Muscle of leg (tissue), 11 donors: ENCODE results near the gene ATP9A. TPM values are rescaled to one million over a fixed set of nuclear protein-coding genes. Genes with fewer than 3 reads are reported as not detected.

Experiments used
- DNase-seq: peaks from one replicate; pipeline ENCODE4 v3.0.0; 2013
- H3K27ac ChIP-seq: one replicate; pipeline ENCODE4 v1.5.1; 2013; ENCODE audit warnings: mild to moderate bottlenecking, low read length, control low read depth
- H3K27me3 ChIP-seq: one replicate; pipeline ENCODE4 v1.6.1; 2013; ENCODE audit warnings: low read length; ENCODE audit not compliant: control insufficient read depth, insufficient read depth
- H3K36me3 ChIP-seq: one replicate; pipeline ENCODE4 v1.6.1; 2013; ENCODE audit warnings: low read length; ENCODE audit not compliant: control insufficient read depth, insufficient read depth
- H3K4me1 ChIP-seq: one replicate; pipeline ENCODE4 v1.6.1; 2013; ENCODE audit warnings: low read length; ENCODE audit not compliant: control insufficient read depth, insufficient read depth
- H3K4me3 ChIP-seq: one replicate; pipeline ENCODE4 v1.5.1; 2013; ENCODE audit warnings: low read length, control low read depth
- H3K9me3 ChIP-seq: replicated peaks from 2 replicates; pipeline ENCODE4 v1.6.1; 2013; ENCODE audit warnings: low read depth, low read length; ENCODE audit not compliant: control insufficient read depth
- WGBS: methylation state at CpG from one replicate; pipeline ENCODE4 v1.1.5; 2013; ENCODE audit warnings: missing lambda C conversion rate; ENCODE audit not compliant: insufficient coverage; 5-methylcytosine and 5-hydroxymethylcytosine counted together
- polyA plus RNA-seq, 8 donors: library from polyadenylated mRNA; unstranded; fragments of 120-200 nt; gene quantifications; one replicate each; pipeline versions ENCODE4 v1.2.1 to v1.2.3, GENCODE V29; 2013; ENCODE audit warnings: inconsistent platforms in 1 of 8, low replicate concordance in 1 of 8; ENCODE audit not compliant: insufficient read length in 8 of 8, insufficient read depth in 1 of 8
- total RNA-seq: library from RNA; stranded (reverse); fragments of 120-200 nt; gene quantifications from one replicate; pipeline ENCODE4 v1.2.4, GENCODE V29; 2013

The ATP9A gene
- total and polyA plus RNA-seq, 9 donors = 39.4 to 79.4 (median 49.0) TPM

DNA sequence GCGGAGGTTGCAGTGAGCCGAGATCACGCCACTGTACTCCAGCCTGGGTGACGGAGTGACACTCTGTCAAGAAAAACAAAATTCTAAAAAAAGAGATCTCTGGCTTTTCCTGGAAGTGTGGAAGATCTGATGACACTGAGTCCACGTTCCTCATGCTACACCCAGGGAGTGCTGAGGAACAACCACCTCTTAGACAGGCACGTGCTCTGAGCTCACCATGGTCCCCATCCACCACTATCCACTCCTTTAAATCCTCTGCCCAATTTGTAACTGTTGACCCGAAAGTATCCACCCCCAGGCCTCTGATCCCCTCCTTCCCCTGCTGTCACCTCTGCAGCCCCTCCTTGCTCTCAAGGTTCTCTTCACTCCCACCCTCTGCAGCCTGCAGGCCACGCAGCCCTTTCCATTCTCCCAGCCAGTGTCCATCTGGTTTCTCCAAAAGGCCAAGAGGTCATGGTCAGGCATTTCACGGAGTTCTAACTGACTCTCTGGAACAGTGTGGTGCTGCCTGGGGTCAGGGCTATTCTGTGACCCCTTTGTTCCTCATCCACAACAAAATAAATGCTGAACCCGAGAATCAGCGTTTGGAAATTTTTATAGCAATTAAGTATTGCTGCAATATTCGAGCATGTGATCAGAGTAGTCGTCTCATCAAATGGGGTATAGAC lies 88.8 kb downstream of the ATP9A start:
- no peak overlapping the region for H3K27ac ChIP-seq
- 79% methylated on average over 9 of the region's 13 CpGs for WGBS
- no peak for DNase-seq
- no peaks in the 10 kb centered on the region for H3K9me3 ChIP-seq
- H3K4me1 ChIP-seq = peaks cover 8% of the 10 kb centered on the region
- H3K27me3 ChIP-seq = no peaks in the 10 kb centered on the region
- H3K36me3 ChIP-seq = peaks cover 14% of the 10 kb centered on the region
- no peak overlapping the region for H3K4me3 ChIP-seq

DNA sequence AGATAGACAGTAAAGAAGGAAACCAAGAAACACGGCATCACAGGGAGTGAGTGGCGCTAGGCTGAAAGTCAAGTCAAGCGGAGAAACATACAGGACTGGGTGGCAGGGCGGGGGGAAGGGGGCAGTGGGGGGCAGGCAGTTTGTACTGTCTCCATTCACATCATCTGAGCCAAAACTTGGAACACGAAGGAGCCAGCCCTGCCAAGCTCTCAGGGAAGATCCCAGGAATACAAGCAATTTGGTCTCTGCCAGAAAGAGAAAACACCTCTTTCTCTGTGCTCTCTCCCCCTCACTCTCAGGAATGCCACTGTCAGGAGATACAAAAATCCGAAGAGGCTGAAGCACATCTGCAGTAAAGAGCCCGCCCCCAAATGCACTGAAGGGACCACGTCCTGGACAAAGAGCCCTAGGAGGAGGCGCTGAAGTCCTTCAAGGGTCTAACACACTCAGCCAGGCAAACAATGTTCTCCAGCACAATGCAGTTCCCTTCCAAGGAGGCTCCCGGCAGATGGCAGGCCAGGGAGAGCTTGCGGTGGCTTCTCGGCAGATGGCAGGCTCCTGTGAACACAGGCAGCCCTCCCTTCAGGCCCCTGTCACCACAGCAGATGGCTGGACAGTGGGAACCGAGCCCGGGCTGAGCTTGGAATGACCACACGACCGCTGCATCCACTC lies 90.0 kb downstream of the ATP9A start:
- Histone ChIP-seq H3K9me3 (no peaks in the 10 kb centered on the region), H3K4me1 (peaks cover 8% of the 10 kb centered on the region), H3K36me3 (peaks cover 26% of the 10 kb centered on the region), H3K4me3 (no peak overlapping the region), H3K27ac (peak overlapping the region; percentile 65), H3K27me3 (no peaks in the 10 kb centered on the region)
- whole genome bisulfite sequencing = 14% methylated on average over 11 of the region's 16 CpGs
- peak; percentile 76 for DNase-seq

DNA sequence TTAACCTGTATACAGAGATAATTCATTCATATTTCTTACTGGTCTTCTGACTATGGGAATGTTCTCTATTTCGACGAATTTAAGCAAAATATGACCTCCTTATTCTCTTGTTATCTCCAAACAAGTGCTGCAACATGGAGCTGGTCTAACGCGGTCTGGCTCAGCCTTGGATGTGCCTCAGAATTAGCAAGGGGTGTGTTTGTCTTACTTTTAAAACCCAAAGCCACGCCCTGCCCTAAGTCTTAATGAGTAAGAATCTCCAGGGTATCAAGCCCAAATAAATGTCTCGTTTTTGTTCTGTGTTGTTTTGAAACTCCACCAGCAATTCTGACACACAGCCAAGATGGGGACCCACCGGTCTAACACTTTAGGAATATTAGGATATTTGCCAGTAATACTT lies 99.2 kb downstream of the ATP9A start:
- no peak for DNase-seq
- Histone ChIP-seq H3K9me3 (no peaks in the 10 kb centered on the region), H3K36me3 (peaks cover 50% of the 10 kb centered on the region), H3K4me3 (no peak overlapping the region), H3K4me1 (no peaks in the 10 kb centered on the region), H3K27me3 (no peaks in the 10 kb centered on the region), H3K27ac (no peak overlapping the region)
- WGBS = no CpG with 5 or more reads among the region's 7 CpGs

DNA sequence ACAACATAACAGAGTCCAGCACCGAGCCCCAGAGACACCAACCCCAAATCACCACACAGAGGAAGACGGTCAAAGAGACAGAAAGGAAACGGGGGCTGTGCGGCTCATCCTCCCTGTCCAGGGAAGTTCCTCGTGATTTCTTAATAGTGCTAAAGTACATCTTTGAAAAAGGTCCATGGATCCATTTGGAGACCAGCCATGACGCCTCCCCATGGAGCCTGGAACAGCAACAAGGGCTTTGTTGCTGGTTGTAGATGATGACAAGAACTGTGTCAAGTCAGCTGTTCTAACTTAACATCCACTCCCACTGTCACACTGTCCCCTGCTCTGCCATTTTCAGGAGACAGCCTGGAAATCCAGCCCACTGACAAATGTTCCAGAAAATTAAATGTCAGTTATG lies 99.7 kb downstream of the ATP9A start:
- Histone ChIP-seq H3K27ac (no peak overlapping the region), H3K4me1 (no peaks in the 10 kb centered on the region), H3K27me3 (no peaks in the 10 kb centered on the region), H3K9me3 (no peaks in the 10 kb centered on the region), H3K4me3 (no peak overlapping the region), H3K36me3 (peaks cover 47% of the 10 kb centered on the region)
- no peak for DNase-seq
- WGBS = 83% methylated on average over 3 of the region's 6 CpGs

DNA sequence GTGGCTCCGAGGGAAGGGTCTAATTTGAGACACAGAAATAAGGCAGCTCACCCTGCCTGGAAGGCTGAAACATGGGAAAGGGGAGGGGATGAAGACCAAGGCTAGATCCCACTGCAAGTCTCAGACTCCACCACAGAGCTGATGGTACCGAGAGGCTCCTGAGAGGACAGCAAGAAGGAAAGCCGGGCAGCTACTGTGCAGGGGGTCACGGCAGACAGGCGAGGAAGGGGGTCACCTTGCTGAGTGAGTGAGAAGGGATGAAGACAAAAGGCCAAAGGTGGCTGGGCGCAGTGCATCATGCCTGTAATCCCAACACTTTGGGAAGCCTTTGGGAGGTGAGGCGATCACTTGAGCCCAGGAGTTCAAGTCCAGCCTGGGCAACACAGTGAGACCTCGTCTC lies 100.7 kb downstream of the ATP9A start:
- H3K9me3 ChIP-seq = no peaks in the 10 kb centered on the region
- no peaks in the 10 kb centered on the region for H3K4me1 ChIP-seq
- H3K4me3 ChIP-seq = no peak overlapping the region
- no peak for DNase-seq
- 93% methylated on average over 5 of the region's 8 CpGs for WGBS
- H3K27ac ChIP-seq = no peak overlapping the region
- peaks cover 43% of the 10 kb centered on the region for H3K36me3 ChIP-seq
- no peaks in the 10 kb centered on the region for H3K27me3 ChIP-seq

DNA sequence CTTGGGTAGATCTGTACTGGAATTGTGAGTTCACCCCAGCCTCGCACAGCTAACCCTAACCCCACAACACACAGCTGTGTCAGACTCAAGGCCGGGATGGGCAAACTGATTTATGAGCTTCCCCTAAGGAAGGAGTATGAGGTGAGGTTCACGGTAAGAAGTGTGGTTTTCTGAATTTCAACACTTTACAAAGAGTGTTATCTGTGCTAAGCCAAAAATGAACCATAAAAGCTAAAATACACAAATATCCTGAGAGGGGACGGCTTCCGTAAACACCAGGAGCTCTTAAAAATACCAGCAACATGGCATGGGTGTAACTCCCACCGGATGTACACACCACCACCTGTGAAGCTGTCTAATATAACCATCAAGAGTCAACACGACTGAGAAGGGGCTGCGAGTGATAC lies 101.2 kb downstream of the ATP9A start:
- no peak for DNase-seq
- H3K4me1 ChIP-seq = no peaks in the 10 kb centered on the region
- no peaks in the 10 kb centered on the region for H3K27me3 ChIP-seq
- WGBS = no CpG with 5 or more reads among the region's 8 CpGs
- H3K4me3 ChIP-seq = no peak overlapping the region
- peaks cover 43% of the 10 kb centered on the region for H3K36me3 ChIP-seq
- H3K9me3 ChIP-seq = no peaks in the 10 kb centered on the region
- H3K27ac ChIP-seq = no peak overlapping the region

DNA sequence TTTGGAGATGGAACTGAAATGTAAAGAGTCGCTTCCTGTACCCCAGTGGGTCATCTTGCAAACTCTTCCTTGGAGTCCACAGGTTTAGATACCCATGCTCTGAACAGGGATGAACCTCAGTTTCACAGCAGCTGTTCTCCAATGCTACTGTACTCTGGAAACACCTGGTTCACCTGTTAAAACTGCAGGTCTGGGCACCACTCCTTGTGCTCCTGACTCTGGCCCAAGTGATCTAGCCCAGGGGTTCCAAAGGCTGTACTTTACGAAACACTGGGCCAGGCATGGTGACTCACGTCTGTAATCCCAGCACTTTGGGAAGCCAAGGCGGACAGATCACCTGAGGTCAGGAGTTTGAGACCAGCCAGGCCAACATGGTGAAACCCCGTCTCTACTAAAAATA lies 102.1 kb downstream of the ATP9A start:
- Histone ChIP-seq H3K27ac (no peak overlapping the region), H3K4me3 (no peak overlapping the region), H3K27me3 (no peaks in the 10 kb centered on the region), H3K4me1 (no peaks in the 10 kb centered on the region), H3K9me3 (no peaks in the 10 kb centered on the region), H3K36me3 (peaks cover 45% of the 10 kb centered on the region)
- WGBS = 89% methylated on average over 3 of the region's 5 CpGs
- no peak for DNase-seq

DNA sequence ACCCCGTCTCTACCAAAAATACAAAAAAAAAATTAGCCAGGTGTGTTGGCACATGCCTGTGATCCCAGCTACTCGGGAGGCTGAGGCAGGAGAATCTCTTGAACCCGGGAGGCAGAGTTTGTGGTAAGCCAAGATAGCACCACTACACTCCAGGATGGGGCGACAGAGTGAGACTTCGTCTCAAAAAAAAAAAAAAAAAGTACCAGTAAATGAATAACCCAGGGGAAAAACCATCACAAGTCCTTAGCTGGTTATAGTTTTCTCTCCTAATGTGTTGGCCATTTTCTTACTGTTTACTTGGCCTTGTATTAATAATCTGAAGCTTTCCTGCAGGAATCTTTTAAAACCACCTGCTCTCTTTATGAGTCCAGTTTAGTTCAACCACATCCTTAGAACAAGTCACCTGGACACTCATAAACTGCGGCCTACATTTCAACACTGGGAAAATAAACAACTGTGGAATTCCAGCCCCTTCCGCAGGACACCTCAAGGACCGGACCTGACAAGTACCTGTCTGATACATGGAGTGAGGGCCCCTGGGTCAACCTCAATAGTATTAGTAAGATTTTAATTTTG lies 102.6 kb downstream of the ATP9A start:
- Histone ChIP-seq H3K4me1 (no peaks in the 10 kb centered on the region), H3K9me3 (no peaks in the 10 kb centered on the region), H3K27me3 (no peaks in the 10 kb centered on the region), H3K4me3 (no peak overlapping the region), H3K27ac (no peak overlapping the region), H3K36me3 (peaks cover 43% of the 10 kb centered on the region)
- no peak for DNase-seq
- WGBS = 100% methylated on average over 1 of the region's 8 CpGs

DNA sequence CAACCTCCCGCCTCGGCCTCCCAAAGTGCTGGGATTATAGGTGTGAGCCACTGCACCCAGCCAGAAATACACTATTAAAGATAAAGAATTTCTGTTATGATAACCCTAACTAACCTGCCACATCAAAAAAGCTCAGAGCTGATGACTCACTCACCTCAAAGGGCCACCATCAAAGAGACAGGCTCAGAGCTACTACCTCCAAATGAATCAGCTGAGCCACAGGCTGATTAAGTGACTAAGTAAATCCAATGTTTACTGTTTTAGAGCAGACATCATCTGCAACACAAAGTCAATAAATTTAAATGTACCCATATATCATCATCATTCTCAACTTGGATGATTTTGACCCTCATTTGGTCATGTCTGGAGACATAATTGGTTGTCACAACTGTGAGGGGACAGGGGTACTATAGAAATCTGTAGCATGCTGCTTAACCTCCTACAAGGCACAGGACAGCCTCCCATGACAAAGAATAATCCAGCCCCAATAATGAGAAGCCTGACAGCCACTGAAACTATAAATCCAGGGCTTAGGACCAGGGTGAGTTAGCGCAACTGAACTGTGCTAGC lies 106.5 kb downstream of the ATP9A start:
- Histone ChIP-seq H3K36me3 (peaks cover 39% of the 10 kb centered on the region), H3K4me1 (no peaks in the 10 kb centered on the region), H3K27ac (no peak overlapping the region), H3K4me3 (no peak overlapping the region), H3K27me3 (no peaks in the 10 kb centered on the region), H3K9me3 (no peaks in the 10 kb centered on the region)
- WGBS = 100% methylated on average over 1 of the region's 3 CpGs
- DNase-seq = no peak
